Activated CD4-positive, alpha-beta T cell treated with anti-CD3 and anti-CD28 coated beads for 48 hours (primary cell): Measurements from ENCODE around the gene IFITM2.

Experiments
- DNase-seq: peaks from one replicate; pipeline ENCODE4 v3.0.0-alpha.2; 2020

The IFITM2 gene

GRCh38 chr11:282171-282570, 25.4 kb upstream of the IFITM2 start:
- peak; percentile 2 for DNase-seq

- peak; percentile 4 for DNase-seq
Observed at GRCh38 chr11:282630-283360, 24.8 kb upstream of the IFITM2 start.

GRCh38 chr11:283405-284104, 24.1 kb upstream of the IFITM2 start:
- DNase-seq: peak; percentile 2

GRCh38 chr11:284105-285020, 23.3 kb upstream of the IFITM2 start:
- peak; percentile 2 for DNase-seq

GRCh38 chr11:285021-285893, 22.4 kb upstream of the IFITM2 start:
- DNase-seq: no peak

- DNase-seq: no peak
Observed at GRCh38 chr11:285894-286220, 21.8 kb upstream of the IFITM2 start.

- DNase-seq: peak; percentile 45
Observed at GRCh38 chr11:286977-287820, 20.4 kb upstream of the IFITM2 start.

GRCh38 chr11:287821-288477, 19.7 kb upstream of the IFITM2 start:
- DNase-seq: peak; percentile 63

GRCh38 chr11:288478-289397, 18.9 kb upstream of the IFITM2 start, which contains the start of gene PGGHG:
TSS of gene PGGHG (plus strand) at chr11:289126. CDS start at chr11:289817, 691 bp downstream.
- peak; percentile 47 for DNase-seq

GRCh38 chr11:289398-289711, 18.3 kb upstream of the IFITM2 start:
- DNase-seq: peak; percentile 28

GRCh38 chr11:289712-290620, 17.6 kb upstream of the IFITM2 start:
- no peak for DNase-seq

- no peak for DNase-seq
Observed at GRCh38 chr11:290621-291231, 16.9 kb upstream of the IFITM2 start.

GRCh38 chr11:291281-292210, 16.1 kb upstream of the IFITM2 start:
- no peak for DNase-seq

GRCh38 chr11:292211-293121, 15.2 kb upstream of the IFITM2 start:
- DNase-seq: no peak

GRCh38 chr11:293271-293851, 14.3 kb upstream of the IFITM2 start:
- no peak for DNase-seq
